Osteoblast (primary cell): ENCODE data around the gene SORCS2. TPM values are rescaled to one million over a fixed set of nuclear protein-coding genes. Genes with fewer than 3 reads are reported as not detected.

Experiments used
- DNase-seq: peaks from one replicate; pipeline ENCODE4 v3.0.0; 2011; ENCODE audit warnings: low spot score, mixed read lengths; ENCODE audit not compliant: insufficient read length; ENCODE audit errors: missing footprints
- H2AFZ ChIP-seq: 2 replicates; pipeline ENCODE4 v1.6.0; 2011; ENCODE audit warnings: mild to moderate bottlenecking, low read length
- H3K27ac ChIP-seq: 2 replicates; pipeline ENCODE4 v1.5.1; 2011; ENCODE audit warnings: mild to moderate bottlenecking, low read depth, low read length, moderate library complexity
- H3K27me3 ChIP-seq: 2 replicates; pipeline ENCODE4 v1.6.0; 2012; ENCODE audit warnings: mild to moderate bottlenecking, control low read depth, inconsistent platforms, low read length, moderate library complexity; ENCODE audit not compliant: insufficient read depth
- H3K36me3 ChIP-seq: 2 replicates; pipeline ENCODE4 v1.5.1; 2011; ENCODE audit warnings: mild to moderate bottlenecking, low read length, control low read depth, moderate library complexity; ENCODE audit not compliant: insufficient read depth
- H3K4me1 ChIP-seq: 2 replicates; pipeline ENCODE4 v1.5.1; 2011; ENCODE audit warnings: mild to moderate bottlenecking, low read length, control low read depth, moderate library complexity; ENCODE audit not compliant: insufficient read depth
- H3K4me2 ChIP-seq: 2 replicates; pipeline ENCODE4 v1.6.0; 2011; ENCODE audit warnings: mild to moderate bottlenecking, low read length; ENCODE audit not compliant: insufficient read depth
- H3K4me3 ChIP-seq: fragments of 200-600 bp; sonication (generic); 3 replicates; pipeline ENCODE4 v1.5.1; 2012; ENCODE audit warnings: mild to moderate bottlenecking, low read length, inconsistent platforms; ENCODE audit not compliant: insufficient read depth
- H3K79me2 ChIP-seq: 2 replicates; pipeline ENCODE4 v1.6.0; 2012; ENCODE audit warnings: mild to moderate bottlenecking, low read length, control low read depth, inconsistent platforms; ENCODE audit not compliant: insufficient read depth
- H3K9me3 ChIP-seq: 2 replicates; pipeline ENCODE4 v1.5.1; 2011; ENCODE audit warnings: low read depth, low read length, control low read depth
- H4K20me1 ChIP-seq: 2 replicates; pipeline ENCODE4 v1.6.0; 2012; ENCODE audit warnings: mild to moderate bottlenecking, low read length, control low read depth; ENCODE audit not compliant: insufficient read depth
- CTCF ChIP-seq: IDR thresholded peaks from 2 replicates; pipeline ENCODE4 v1.5.1; 2011; ENCODE audit warnings: mild to moderate bottlenecking, low read depth, low read length, moderate library complexity; ENCODE audit errors: extremely low read depth
- total RNA-seq: library from RNA; depleted of rRNA; stranded (reverse); fragments of >200 nt; gene quantifications from 2 replicates; pipeline ENCODE4 v1.2.3, GENCODE V29; 2012

The SORCS2 gene
- total RNA-seq, 1 donor = 9.0 TPM

- no peaks in the 10 kb centered on the region for H3K79me2 ChIP-seq
- TF ChIP-seq CTCF = no peak
- H3K4me3 ChIP-seq = no peak overlapping the region
- DNase-seq = peak; percentile 45
- H3K4me2 ChIP-seq = no peak overlapping the region
- H3K27me3 ChIP-seq = peaks cover 8% of the 10 kb centered on the region
- no peaks in the 10 kb centered on the region for H3K9me3 ChIP-seq
- no peak overlapping the region for H2AFZ ChIP-seq
- no peaks in the 10 kb centered on the region for H4K20me1 ChIP-seq
- H3K27ac ChIP-seq = no peak overlapping the region
- no peaks in the 10 kb centered on the region for H3K4me1 ChIP-seq
- no peaks in the 10 kb centered on the region for H3K36me3 ChIP-seq
Observed at GRCh38 chr4:7693237-7693608, 500.9 kb downstream of the SORCS2 start.

- no peaks in the 10 kb centered on the region for H3K9me3 ChIP-seq
- DNase-seq = peak; percentile 62
- no peak for TF ChIP-seq CTCF
- no peaks in the 10 kb centered on the region for H3K79me2 ChIP-seq
- peaks cover 8% of the 10 kb centered on the region for H3K27me3 ChIP-seq
- H3K4me1 ChIP-seq = peaks cover 1% of the 10 kb centered on the region
- H3K36me3 ChIP-seq = no peaks in the 10 kb centered on the region
- no peak overlapping the region for H3K4me2 ChIP-seq
- no peak overlapping the region for H3K4me3 ChIP-seq
- H3K27ac ChIP-seq = no peak overlapping the region
- H4K20me1 ChIP-seq = no peaks in the 10 kb centered on the region
- no peak overlapping the region for H2AFZ ChIP-seq
Observed at GRCh38 chr4:7693711-7694110, 501.4 kb downstream of the SORCS2 start.

GRCh38 chr4:7694324-7694723, 502.0 kb downstream of the SORCS2 start:
- Histone ChIP-seq H3K27ac (no peak overlapping the region), H2AFZ (no peak overlapping the region), H3K4me2 (no peak overlapping the region), H3K27me3 (peaks cover 8% of the 10 kb centered on the region), H3K4me3 (no peak overlapping the region), H3K9me3 (no peaks in the 10 kb centered on the region), H3K36me3 (no peaks in the 10 kb centered on the region), H4K20me1 (no peaks in the 10 kb centered on the region), H3K4me1 (peaks cover 5% of the 10 kb centered on the region), H3K79me2 (no peaks in the 10 kb centered on the region)
- no peak for TF ChIP-seq CTCF
- peak; percentile 31 for DNase-seq

GRCh38 chr4:7697343-7697742, 505.0 kb downstream of the SORCS2 start:
- Histone ChIP-seq H3K79me2 (no peaks in the 10 kb centered on the region), H3K9me3 (no peaks in the 10 kb centered on the region), H4K20me1 (no peaks in the 10 kb centered on the region), H3K27me3 (peaks cover 12% of the 10 kb centered on the region), H3K27ac (no peak overlapping the region), H3K36me3 (no peaks in the 10 kb centered on the region), H2AFZ (no peak overlapping the region), H3K4me2 (no peak overlapping the region), H3K4me1 (peaks cover 7% of the 10 kb centered on the region), H3K4me3 (no peak overlapping the region)
- no peak for DNase-seq
- TF ChIP-seq CTCF = no peak
